Measurements from ENCODE around the gene GALNT10.

DNA sequence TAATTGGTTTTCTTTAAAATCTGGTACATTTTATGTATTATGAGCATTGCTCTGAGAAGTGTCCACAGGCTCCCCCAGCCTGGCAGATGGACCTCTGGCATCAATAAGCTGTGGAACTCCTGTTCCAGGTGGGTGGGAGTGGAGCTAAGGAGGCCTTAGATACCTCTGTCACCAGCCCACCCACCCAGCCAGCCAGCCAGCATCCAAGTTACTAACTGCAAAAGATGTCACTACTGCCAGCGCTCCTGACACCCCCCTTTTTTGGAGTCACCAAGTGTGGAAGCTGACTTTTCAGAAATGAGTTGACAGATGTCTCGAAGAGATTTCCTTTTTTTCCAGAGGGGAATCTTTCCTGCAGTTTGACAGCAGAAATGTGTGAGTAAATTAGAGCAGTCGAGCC lies 111.2 kb downstream of the GALNT10 start:
- TF ChIP-seq, protein P1, sequence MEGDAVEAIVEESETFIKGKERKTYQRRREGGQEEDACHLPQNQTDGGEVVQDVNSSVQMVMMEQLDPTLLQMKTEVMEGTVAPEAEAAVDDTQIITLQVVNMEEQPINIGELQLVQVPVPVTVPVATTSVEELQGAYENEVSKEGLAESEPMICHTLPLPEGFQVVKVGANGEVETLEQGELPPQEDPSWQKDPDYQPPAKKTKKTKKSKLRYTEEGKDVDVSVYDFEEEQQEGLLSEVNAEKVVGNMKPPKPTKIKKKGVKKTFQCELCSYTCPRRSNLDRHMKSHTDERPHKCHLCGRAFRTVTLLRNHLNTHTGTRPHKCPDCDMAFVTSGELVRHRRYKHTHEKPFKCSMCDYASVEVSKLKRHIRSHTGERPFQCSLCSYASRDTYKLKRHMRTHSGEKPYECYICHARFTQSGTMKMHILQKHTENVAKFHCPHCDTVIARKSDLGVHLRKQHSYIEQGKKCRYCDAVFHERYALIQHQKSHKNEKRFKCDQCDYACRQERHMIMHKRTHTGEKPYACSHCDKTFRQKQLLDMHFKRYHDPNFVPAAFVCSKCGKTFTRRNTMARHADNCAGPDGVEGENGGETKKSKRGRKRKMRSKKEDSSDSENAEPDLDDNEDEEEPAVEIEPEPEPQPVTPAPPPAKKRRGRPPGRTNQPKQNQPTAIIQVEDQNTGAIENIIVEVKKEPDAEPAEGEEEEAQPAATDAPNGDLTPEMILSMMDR (IDR thresholded peaks at IDR 0.05), result no peak
- TF ChIP-seq POLR2A (IDR thresholded peaks at IDR 0.05), result no peak
